Natural killer cell treated with Interleukin-12 subunit alpha and Interleukin-12 subunit beta and Interleukin-15 and Interleukin-18, amount 100 ng/mL, for 72 hours (primary cell): ENCODE measurements around the gene RBPMS2. TPM values are rescaled to one million over a fixed set of nuclear protein-coding genes. Genes with fewer than 3 reads are reported as not detected.

Experiments
- ATAC-seq, 2 donors: fragments of 150-1000 bp; cut with Tn5 transposase in 1 of 2; sonication (Bioruptor Pico), chemical (Tn5 transposase) in 1 of 2; 2 replicates each; pipeline ENCODE4 v1.10.0; 2021
- DNase-seq: peaks from one replicate; pipeline ENCODE4 v3.0.0; 2022; ENCODE audit warnings: low spot score
- H3K27ac Mint-ChIP-seq, 2 donors: 1 replicate in 1 of 2; 2 replicates in 1 of 2; pipeline ENCODE4 v1.8.0; 2022; ENCODE audit warnings: mixed read lengths in 2 of 2, mild to moderate bottlenecking in 1 of 2, moderate library complexity in 1 of 2
- H3K27me3 Mint-ChIP-seq, 2 donors: 1 replicate in 1 of 2; 2 replicates in 1 of 2; pipeline ENCODE4 v1.8.0; 2022; ENCODE audit warnings: mixed read lengths in 2 of 2
- H3K36me3 Mint-ChIP-seq: one replicate; pipeline ENCODE4 v1.8.0; 2022; ENCODE audit warnings: mixed read lengths
- H3K4me1 Mint-ChIP-seq, 2 donors: 1 replicate in 1 of 2; 2 replicates in 1 of 2; pipeline ENCODE4 v1.8.0; 2022; ENCODE audit warnings: low read depth in 2 of 2, mixed read lengths in 2 of 2, mild to moderate bottlenecking in 1 of 2
- H3K4me3 Mint-ChIP-seq: one replicate; pipeline ENCODE4 v1.8.0; 2022; ENCODE audit warnings: mixed read lengths
- H3K9me3 Mint-ChIP-seq: 2 replicates; pipeline ENCODE4 v1.8.0; 2022; ENCODE audit warnings: mixed read lengths
- total RNA-seq, 2 donors: library from RNA; stranded (reverse); gene quantifications; one replicate each; pipeline ENCODE4 v1.2.3, GENCODE V29; 2022

The RBPMS2 gene
- total RNA-seq, 2 donors from 2014 or later, result 0.33 to 1.7 TPM

- Mint-ChIP-seq H3K4me1 (peaks cover 23 to 41% of the 10 kb centered on the region in 2 donors), H3K27ac (peak overlapping the region in 1 of 2 donors; percentile 56), H3K9me3 (no peaks in the 10 kb centered on the region), H3K4me3 (no peak overlapping the region), H3K27me3 (no peaks in the 10 kb centered on the region), H3K36me3 (no peaks in the 10 kb centered on the region)
- ATAC-seq, result no peak
- no peak for DNase-seq
Observed at GRCh38 chr15:64695561-64695992, 79.8 kb downstream of the RBPMS2 start.

- Mint-ChIP-seq H3K4me1 (peaks cover 17 to 34% of the 10 kb centered on the region in 2 donors), H3K27me3 (no peaks in the 10 kb centered on the region), H3K4me3 (no peak overlapping the region), H3K9me3 (no peaks in the 10 kb centered on the region), H3K27ac (peak overlapping the region in 1 of 2 donors; percentile 11), H3K36me3 (no peaks in the 10 kb centered on the region)
- DNase-seq (no peak), ATAC-seq (no peak)
Observed at GRCh38 chr15:64694816-64695215, 80.6 kb downstream of the RBPMS2 start.

- Mint-ChIP-seq H3K4me1 (peaks cover 6 to 23% of the 10 kb centered on the region in 2 donors), H3K27ac (peak overlapping the region; percentile 26 to 60), H3K9me3 (no peaks in the 10 kb centered on the region), H3K36me3 (no peaks in the 10 kb centered on the region), H3K4me3 (no peak overlapping the region), H3K27me3 (no peaks in the 10 kb centered on the region)
- ATAC-seq (peak; percentile 54 to 82), DNase-seq (no peak)
Observed at GRCh38 chr15:64693134-64693533, 82.3 kb downstream of the RBPMS2 start.

- Mint-ChIP-seq H3K4me3 (no peak overlapping the region), H3K36me3 (no peaks in the 10 kb centered on the region), H3K9me3 (no peaks in the 10 kb centered on the region), H3K27me3 (no peaks in the 10 kb centered on the region), H3K4me1 (peaks cover 0 to 17% of the 10 kb centered on the region in 2 donors), H3K27ac (peak overlapping the region in 1 of 2 donors; percentile 78)
- no peak for DNase-seq
- no peak for ATAC-seq
Observed at GRCh38 chr15:64691896-64692565, 83.4 kb downstream of the RBPMS2 start.

GRCh38 chr15:64690578-64691296 is 84.7 kb downstream of the RBPMS2 start:
- no peak for DNase-seq
- H3K27ac Mint-ChIP-seq, result peak overlapping the region in 1 of 2 donors; percentile 78
- peaks cover 7% of the 10 kb centered on the region for H3K36me3 Mint-ChIP-seq
- no peak overlapping the region for H3K4me3 Mint-ChIP-seq
- no peaks in the 10 kb centered on the region for H3K9me3 Mint-ChIP-seq
- H3K27me3 Mint-ChIP-seq, result no peaks in the 10 kb centered on the region
- no peak for ATAC-seq
- H3K4me1 Mint-ChIP-seq, result peaks cover 0 to 15% of the 10 kb centered on the region in 2 donors

GRCh38 chr15:64690008-64690407 is 85.4 kb downstream of the RBPMS2 start:
- no peak overlapping the region for H3K4me3 Mint-ChIP-seq
- no peak for ATAC-seq
- peaks cover 0 to 10% of the 10 kb centered on the region in 2 donors for H3K4me1 Mint-ChIP-seq
- no peaks in the 10 kb centered on the region for H3K27me3 Mint-ChIP-seq
- H3K27ac Mint-ChIP-seq, result peak overlapping the region in 1 of 2 donors; percentile 78
- no peaks in the 10 kb centered on the region for H3K9me3 Mint-ChIP-seq
- peaks cover 7% of the 10 kb centered on the region for H3K36me3 Mint-ChIP-seq
- DNase-seq, result no peak

Other genes with a start within 250 kb of the RBPMS2 start
- gene PIF1, start 50.1 kb upstream of the RBPMS2 start, total RNA-seq, result 10 to 100 TPM; 24.7 to 91.9 TPM
- 10 to 100 TPM; 31.2 to 47.2 TPM for gene PLEKHO2, start 66.3 kb upstream of the RBPMS2 start, total RNA-seq
- 1 to 10 TPM; 3.1 to 5.0 TPM for gene ANKDD1A, start 136.3 kb upstream of the RBPMS2 start, total RNA-seq
- gene SPG21, start 214.3 kb upstream of the RBPMS2 start, total RNA-seq, result 10 to 100 TPM; 39.1 to 67.9 TPM